ENCODE results near the gene PRDM1.

PRDM1 gene

GRCh38 chr6:106098383-106099234, 12.5 kb downstream of the PRDM1 start:
- Mint-ChIP-seq H3K27ac (peak overlapping the region; percentile 47), H3K9me3 (no peaks in the 10 kb centered on the region), H3K27me3 (ENCODE audit: low read depth, poor library complexity) (peaks cover 26% of the 10 kb centered on the region), H3K4me1 (peaks cover 68% of the 10 kb centered on the region), H3K36me3 (ENCODE audit: low read depth) (peaks cover 70% of the 10 kb centered on the region), H3K4me3 (peak overlapping the region; percentile 66)
- DNase-seq: no peak
- TF ChIP-seq CTCF (IDR thresholded peaks at IDR 0.05): no peak

- H3K4me1 Mint-ChIP-seq: peaks cover 65% of the 10 kb centered on the region
- no peak for DNase-seq
- H3K4me3 Mint-ChIP-seq: peak overlapping the region; percentile 66
Observed at GRCh38 chr6:106099235-106099537, 13.1 kb downstream of the PRDM1 start.

GRCh38 chr6:106100755-106101154, 14.6 kb downstream of the PRDM1 start:
- Mint-ChIP-seq H3K36me3 (ENCODE audit: low read depth) (peaks cover 69% of the 10 kb centered on the region), H3K27me3 (ENCODE audit: low read depth, poor library complexity) (peaks cover 28% of the 10 kb centered on the region), H3K4me1 (peaks cover 52% of the 10 kb centered on the region), H3K27ac (no peak overlapping the region), H3K9me3 (no peaks in the 10 kb centered on the region), H3K4me3 (no peak overlapping the region)
- TF ChIP-seq CTCF (IDR thresholded peaks at IDR 0.05): no peak
- no peak for DNase-seq

More at GRCh38 chr6:106099235-106099537, 13.1 kb downstream of the PRDM1 start:
- H3K36me3 Mint-ChIP-seq (ENCODE audit: low read depth): peaks cover 71% of the 10 kb centered on the region
- no peak overlapping the region for H3K27ac Mint-ChIP-seq
- no peaks in the 10 kb centered on the region for H3K9me3 Mint-ChIP-seq
- H3K27me3 Mint-ChIP-seq (ENCODE audit: low read depth, poor library complexity): peaks cover 26% of the 10 kb centered on the region
- TF ChIP-seq CTCF (IDR thresholded peaks at IDR 0.05): no peak

- Mint-ChIP-seq H3K9me3 (no peaks in the 10 kb centered on the region), H3K4me1 (peaks cover 52% of the 10 kb centered on the region), H3K27me3 (ENCODE audit: low read depth, poor library complexity) (peaks cover 28% of the 10 kb centered on the region), H3K4me3 (no peak overlapping the region), H3K27ac (no peak overlapping the region), H3K36me3 (ENCODE audit: low read depth) (peaks cover 69% of the 10 kb centered on the region)
- TF ChIP-seq CTCF (IDR thresholded peaks at IDR 0.05): no peak
- no peak for DNase-seq
Observed at GRCh38 chr6:106101466-106101865, 15.3 kb downstream of the PRDM1 start.

GRCh38 chr6:106102034-106102433, 15.9 kb downstream of the PRDM1 start:
- H3K4me3 Mint-ChIP-seq: no peak overlapping the region
- peaks cover 70% of the 10 kb centered on the region for H3K36me3 Mint-ChIP-seq (ENCODE audit: low read depth)
- H3K27ac Mint-ChIP-seq: no peak overlapping the region
- peaks cover 51% of the 10 kb centered on the region for H3K4me1 Mint-ChIP-seq
- no peak for DNase-seq
- H3K27me3 Mint-ChIP-seq (ENCODE audit: low read depth, poor library complexity): peaks cover 28% of the 10 kb centered on the region
- no peaks in the 10 kb centered on the region for H3K9me3 Mint-ChIP-seq
- TF ChIP-seq CTCF (IDR thresholded peaks at IDR 0.05): no peak
